ENCODE results near the gene RABL2B.

RABL2B gene

DNA sequence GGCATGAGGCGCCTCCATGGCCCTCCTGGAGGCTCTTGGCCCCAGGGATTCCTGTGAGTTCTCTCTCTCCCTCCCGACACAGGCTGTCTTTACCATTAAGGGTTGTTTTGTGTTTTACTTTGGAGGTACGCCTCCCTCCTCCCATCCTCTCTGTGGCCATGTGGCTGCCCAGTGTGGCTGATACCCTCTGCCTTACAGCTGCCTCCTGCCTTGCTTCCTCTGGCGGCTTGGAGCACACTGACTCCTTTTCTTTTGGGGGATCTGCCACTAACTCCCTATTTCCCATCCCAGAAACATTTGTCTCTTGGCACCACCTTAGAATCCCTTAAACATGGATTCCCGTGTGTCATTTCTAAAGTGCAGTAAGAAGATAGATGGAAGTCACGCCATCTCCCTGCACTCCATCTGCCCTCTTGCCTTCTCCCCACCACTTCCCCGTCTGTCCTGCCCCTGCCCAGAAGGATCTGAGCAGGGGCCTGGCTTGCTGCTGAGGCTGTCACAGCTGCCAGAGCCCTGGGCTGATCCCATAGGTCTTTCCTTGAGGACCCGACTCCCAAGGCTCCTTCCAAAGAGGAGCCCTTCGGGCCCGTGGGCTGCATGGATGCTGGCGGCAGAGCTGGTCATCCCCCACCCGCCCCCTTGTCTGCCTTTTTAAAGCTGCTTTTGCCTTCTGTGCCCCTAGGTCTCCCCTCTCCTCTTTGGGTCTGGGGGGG lies 60.6 kb downstream of the RABL2B start:
- no peak for DNase-seq (ENCODE audit: low spot score)

DNA sequence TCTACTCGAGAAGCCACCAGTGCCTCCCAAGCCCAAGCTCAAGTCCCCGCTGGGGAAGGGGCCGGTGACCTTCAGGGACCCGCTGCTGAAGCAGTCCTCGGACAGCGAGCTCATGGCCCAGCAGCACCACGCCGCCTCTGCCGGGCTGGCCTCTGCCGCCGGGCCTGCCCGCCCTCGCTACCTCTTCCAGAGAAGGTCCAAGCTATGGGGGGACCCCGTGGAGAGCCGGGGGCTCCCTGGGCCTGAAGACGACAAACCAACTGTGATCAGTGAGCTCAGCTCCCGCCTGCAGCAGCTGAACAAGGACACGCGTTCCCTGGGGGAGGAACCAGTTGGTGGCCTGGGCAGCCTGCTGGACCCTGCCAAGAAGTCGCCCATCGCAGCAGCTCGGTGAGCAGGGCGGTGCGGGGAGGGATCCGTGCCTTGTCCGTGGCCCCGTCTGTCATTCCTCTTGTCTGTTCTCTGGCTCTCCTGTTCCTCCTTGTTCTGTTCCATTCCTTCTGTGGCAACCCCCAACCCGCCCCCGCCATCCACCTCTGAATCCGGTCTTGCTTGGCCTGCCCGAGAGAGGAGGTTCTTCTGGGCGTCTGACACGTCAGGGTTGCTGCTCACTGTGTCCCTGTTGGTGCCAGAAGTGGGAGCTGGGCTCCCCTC lies 61.3 kb downstream of the RABL2B start:
- DNase-seq (ENCODE audit: low spot score): no peak

- no peak for DNase-seq (ENCODE audit: low spot score)
Measured at GRCh38 chr22:50721257-50721844, 62.1 kb downstream of the RABL2B start.

GRCh38 chr22:50720301-50721256 lies 62.9 kb downstream of the RABL2B start:
- no peak for DNase-seq (ENCODE audit: low spot score)

- DNase-seq (ENCODE audit: low spot score): no peak
Measured at GRCh38 chr22:50719814-50720300, 63.6 kb downstream of the RABL2B start.

DNA sequence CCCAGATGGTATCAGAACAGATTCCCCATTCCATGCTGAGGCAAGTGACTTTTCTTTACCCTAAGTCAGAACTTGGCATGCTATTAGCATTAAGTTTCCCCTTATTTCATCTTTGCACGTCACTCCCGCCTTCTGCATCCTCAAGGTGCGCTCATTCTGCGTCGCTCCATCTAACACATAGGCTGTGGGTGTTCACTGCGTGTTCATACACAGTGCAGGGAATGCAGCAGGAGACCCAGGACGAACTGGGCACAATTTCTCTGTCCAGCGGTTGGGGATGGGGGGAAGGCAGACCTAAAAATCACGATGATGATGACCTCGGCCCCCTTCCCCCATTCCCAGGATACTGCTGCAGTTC lies 65.1 kb downstream of the RABL2B start:
- no peak for DNase-seq (ENCODE audit: low spot score)

DNA sequence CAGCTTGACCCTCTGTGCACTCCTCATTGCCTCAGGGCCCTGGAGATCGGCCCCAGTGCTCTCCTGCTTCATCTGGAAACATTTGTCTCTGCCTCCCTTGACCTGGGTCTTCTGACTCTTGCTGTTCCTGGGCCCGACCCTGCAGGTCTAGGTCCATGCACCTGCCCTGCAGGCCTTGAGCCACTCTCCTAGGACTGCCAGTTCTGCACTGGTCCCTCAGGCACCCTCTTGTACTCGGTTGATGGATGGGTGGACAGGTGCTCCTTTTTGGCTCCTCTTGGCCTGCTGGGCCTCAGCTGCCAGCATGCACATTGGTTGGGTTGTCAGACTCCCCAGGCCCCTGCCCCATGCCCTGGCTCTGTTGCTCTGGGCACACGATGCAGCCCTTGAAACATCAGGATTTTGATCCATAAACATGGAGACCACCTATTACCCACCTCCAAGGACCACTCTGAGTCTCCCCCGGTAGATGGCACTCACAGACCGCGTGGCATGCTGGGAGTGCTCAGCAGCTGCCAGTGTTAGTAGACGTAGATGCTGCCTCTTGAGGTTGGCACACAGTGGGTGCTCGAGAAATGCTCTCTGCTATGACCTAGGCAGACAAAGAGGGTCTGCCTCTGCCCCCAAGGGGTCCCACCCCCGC lies 65.6 kb downstream of the RABL2B start:
- no peak for DNase-seq (ENCODE audit: low spot score)
